Stomach (tissue), 9 donors: Measurements from ENCODE around the gene NPAS3. TPM values are rescaled to one million over a fixed set of nuclear protein-coding genes. Genes with fewer than 3 reads are reported as not detected.

Experiments
- DNase-seq, 2 donors: peaks; one replicate each; pipeline versions ENCODE4 v3.0.0 to v3.0.0-alpha.2; 2013 to 2019
- H3K27ac ChIP-seq, 5 donors: fragments of 200-600 bp in 4 of 5; sonication (generic) in 4 of 5; one replicate each; pipeline ENCODE4 v1.5.1; 2013 to 2019; ENCODE audit warnings: mild to moderate bottlenecking in 1 of 5, moderate library complexity in 1 of 5
- H3K27me3 ChIP-seq, 3 donors: fragments of 200-600 bp; sonication (generic); one replicate each; pipeline ENCODE4 v1.5.1; 2017 to 2019; ENCODE audit warnings: mixed run types in 1 of 3
- H3K36me3 ChIP-seq, 4 donors: fragments of 200-600 bp; sonication (generic); 1 replicate in 3 of 4; 2 replicates in 1 of 4; pipeline ENCODE4 v1.5.1; 2016 to 2019
- H3K4me1 ChIP-seq, 4 donors: fragments of 200-600 bp; sonication (generic); one replicate each; pipeline ENCODE4 v1.5.1; 2016 to 2019
- H3K4me3 ChIP-seq, 4 donors: fragments of 200-600 bp; sonication (generic) in 3 of 4; one replicate each; pipeline ENCODE4 v1.5.1; 2016 to 2019; ENCODE audit warnings: mild to moderate bottlenecking in 1 of 4
- H3K9me3 ChIP-seq, 4 donors: fragments of 200-600 bp; sonication (generic); one replicate each; pipeline ENCODE4 v1.5.1; 2016 to 2019
- CTCF ChIP-seq, 7 experiments: fragments of 450-650 bp in 4 of 7; fragments of 200-600 bp in 3 of 7; sonication (generic) in 3 of 7; IDR thresholded peaks; one replicate each; pipeline ENCODE4 v1.5.1; 2016 to 2019; ENCODE audit warnings: antibody characterized with exemption in 7 of 7, control low read depth in 2 of 7, mild to moderate bottlenecking in 1 of 7
- EP300 ChIP-seq: sonication (generic); formaldehyde crosslinking; IDR thresholded peaks from one replicate; pipeline ENCODE4 v1.6.1; 2017; ENCODE audit warnings: antibody characterized with exemption
- POLR2A ChIP-seq, 4 donors: fragments of 450-650 bp; IDR thresholded peaks; one replicate each; pipeline ENCODE4 v1.6.1; 2016; ENCODE audit warnings: antibody characterized with exemption in 4 of 4, control low read depth in 2 of 4, mild to moderate bottlenecking in 1 of 4, moderate library complexity in 1 of 4
- POLR2AphosphoS5 ChIP-seq, 3 donors: sonication (generic); formaldehyde crosslinking; IDR thresholded peaks; one replicate each; pipeline ENCODE4 v1.6.1; 2016; ENCODE audit warnings: antibody characterized with exemption in 3 of 3
- WGBS, 5 donors: extraction: QIAGEN DNeasy Blood & Tissue Kit in 3 of 5; methylation state at CpG; one replicate each; pipeline versions ENCODE4 v1.1.5 to v1.1.7; 2013 to 2018; 5-methylcytosine and 5-hydroxymethylcytosine counted together
- intact Hi-C: fragments of 100-400 bp; cut with DNase I; formaldehyde crosslinking; loops from one replicate; pipeline ENCODE4 v1.15.1; 2023; ENCODE audit warnings: low total_unique reads
- polyA plus RNA-seq, 3 donors: library from polyadenylated mRNA; stranded (reverse); fragments of 200-250 nt; gene quantifications; one replicate each; pipeline ENCODE4 v1.2.3, GENCODE V29; 2013
- total RNA-seq, 5 donors: library from RNA; depleted of rRNA; stranded (reverse); fragments of >200 nt; gene quantifications; one replicate each; pipeline versions ENCODE4 v1.1.0 to v1.2.3, GENCODE V29; 2014 to 2016
- donor health status: healthy with polysubstance abuse.
- donor health status: Bipolar disorder and iron deficiency.
- donor health status: healthy.

The NPAS3 gene
- total and polyA plus RNA-seq, 8 donors: under 0.01 to 7.9 (median 0.76) TPM; not detected in 1

GRCh38 chr14:33756833-33757232 lies 818.2 kb downstream of the NPAS3 start:
- no peak for TF ChIP-seq CTCF (IDR thresholded peaks at IDR 0.05)
- no peak for TF ChIP-seq POLR2A (IDR thresholded peaks at IDR 0.05)
- no peak for TF ChIP-seq POLR2AphosphoS5 (IDR thresholded peaks at IDR 0.05)
- TF ChIP-seq EP300: no peak
- no peaks in the 10 kb centered on the region for H3K4me1 ChIP-seq
- H3K27ac ChIP-seq: no peak overlapping the region
- intact Hi-C loops: no loop called here
- H3K36me3 ChIP-seq: no peaks in the 10 kb centered on the region
- no peak overlapping the region for H3K4me3 ChIP-seq
- WGBS, 5 donors: 0 to 89% (median 81%) methylated on average over 1 of the region's 1 CpG
- no peaks in the 10 kb centered on the region for H3K9me3 ChIP-seq
- DNase-seq: no peak
- no peaks in the 10 kb centered on the region for H3K27me3 ChIP-seq

- Histone ChIP-seq H3K27me3 (no peaks in the 10 kb centered on the region), H3K4me3 (no peak overlapping the region), H3K9me3 (no peaks in the 10 kb centered on the region), H3K36me3 (no peaks in the 10 kb centered on the region), H3K4me1 (no peaks in the 10 kb centered on the region), H3K27ac (no peak overlapping the region)
- intact Hi-C loops: no loop called here
- TF ChIP-seq POLR2AphosphoS5 (IDR thresholded peaks at IDR 0.05) (no peak), CTCF (IDR thresholded peaks at IDR 0.05) (no peak), POLR2A (IDR thresholded peaks at IDR 0.05) (no peak), EP300 (no peak)
- DNase-seq: no peak
These were observed 819.9 kb downstream of the NPAS3 start for GRCh38 chr14:33758547-33758946.

- peaks cover 0 to 9% (median 0%) of the 10 kb centered on the region in 4 donors for H3K4me1 ChIP-seq
- WGBS, 5 donors: 39 to 50% (median 43%) methylated on average over 4 of the region's 4 CpGs
- H3K36me3 ChIP-seq: no peaks in the 10 kb centered on the region
- TF ChIP-seq CTCF (IDR thresholded peaks at IDR 0.05): no peak
- no peak for TF ChIP-seq POLR2AphosphoS5 (IDR thresholded peaks at IDR 0.05)
- no peak for TF ChIP-seq EP300
- TF ChIP-seq POLR2A (IDR thresholded peaks at IDR 0.05): no peak
- no peaks in the 10 kb centered on the region for H3K27me3 ChIP-seq
- intact Hi-C loops: no loop called here
- no peak overlapping the region for H3K27ac ChIP-seq
- no peak overlapping the region for H3K4me3 ChIP-seq
- H3K9me3 ChIP-seq: no peaks in the 10 kb centered on the region
- DNase-seq: peak in 1 of 2 donors; percentile 29
These were observed 823.6 kb downstream of the NPAS3 start for GRCh38 chr14:33762161-33762851.

- H3K27me3 ChIP-seq: no peaks in the 10 kb centered on the region
- H3K4me3 ChIP-seq: no peak overlapping the region
These were observed 826.4 kb downstream of the NPAS3 start for GRCh38 chr14:33764876-33765650.

More at GRCh38 chr14:33764876-33765650, 826.4 kb downstream of the NPAS3 start:
- H3K9me3 ChIP-seq: no peaks in the 10 kb centered on the region
- no peaks in the 10 kb centered on the region for H3K36me3 ChIP-seq
- intact Hi-C loops: no loop called here
- no peak overlapping the region for H3K27ac ChIP-seq
- TF ChIP-seq EP300 (no peak), POLR2AphosphoS5 (IDR thresholded peaks at IDR 0.05) (no peak), CTCF (IDR thresholded peaks at IDR 0.05) (no peak)
- peaks cover 0 to 9% (median 0%) of the 10 kb centered on the region in 4 donors for H3K4me1 ChIP-seq
- peak in 1 of 2 donors; percentile 76 for DNase-seq
- 33 to 44% (median 41%) methylated on average over 6 of the region's 6 CpGs for WGBS, 5 donors
